HG03175 (cell line): ENCODE measurements around the gene SYVN1.
"Not testable (repeated sequence)": the region's sequence is repeated elsewhere in the genome, so short reads cannot be mapped to it uniquely, and the experiment has no call there.

Experiments used
- ATAC-seq: cut with Tn5 transposase; IDR thresholded peaks from one replicate; pipeline ENCODE4 v1.9.1; 2021; ENCODE audit warnings: mild to moderate bottlenecking, moderate library complexity; ENCODE audit not compliant: unreplicated experiment

The SYVN1 gene

DNA sequence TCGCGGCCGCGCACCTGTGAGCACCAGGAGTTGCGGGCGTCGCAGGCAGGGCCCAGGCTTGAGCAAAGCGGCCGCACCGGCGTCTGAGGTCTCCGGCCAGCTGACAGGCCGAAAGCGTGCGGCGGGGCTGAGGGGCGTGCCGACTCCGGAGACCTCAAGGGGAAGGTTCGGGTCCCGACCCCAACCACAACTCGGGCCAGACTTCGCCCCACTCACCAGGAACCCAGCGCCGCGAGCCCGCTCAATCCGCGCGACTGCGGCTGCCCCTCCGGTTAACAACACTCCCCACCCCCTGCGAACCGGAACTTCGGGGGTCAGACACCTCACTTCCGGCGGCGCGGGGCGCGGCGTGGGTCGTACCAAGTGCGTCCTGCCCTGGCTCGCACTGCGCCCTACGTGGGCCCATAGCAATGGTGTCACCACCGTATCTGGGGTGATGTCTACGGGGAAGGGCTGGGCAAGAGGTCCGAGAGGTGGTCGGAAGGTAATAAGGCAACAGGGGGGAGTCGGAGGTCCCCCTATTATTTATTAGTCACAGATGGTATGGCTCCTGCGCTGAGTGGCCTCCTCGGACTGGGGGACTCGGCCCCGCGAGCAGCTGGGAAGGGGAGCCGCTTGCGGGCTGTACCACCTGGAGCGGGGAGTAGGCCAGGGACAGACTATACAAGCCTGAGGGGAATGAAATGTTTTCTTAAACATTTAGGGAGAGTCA lies at the start of gene SYVN1:
Gene SYVN1, minus strand, starts transcription at position 280 of the 712 bp plus-strand sequence. CDS start 918 bp downstream, outside the sequence.
- peak; percentile 57 for ATAC-seq

DNA sequence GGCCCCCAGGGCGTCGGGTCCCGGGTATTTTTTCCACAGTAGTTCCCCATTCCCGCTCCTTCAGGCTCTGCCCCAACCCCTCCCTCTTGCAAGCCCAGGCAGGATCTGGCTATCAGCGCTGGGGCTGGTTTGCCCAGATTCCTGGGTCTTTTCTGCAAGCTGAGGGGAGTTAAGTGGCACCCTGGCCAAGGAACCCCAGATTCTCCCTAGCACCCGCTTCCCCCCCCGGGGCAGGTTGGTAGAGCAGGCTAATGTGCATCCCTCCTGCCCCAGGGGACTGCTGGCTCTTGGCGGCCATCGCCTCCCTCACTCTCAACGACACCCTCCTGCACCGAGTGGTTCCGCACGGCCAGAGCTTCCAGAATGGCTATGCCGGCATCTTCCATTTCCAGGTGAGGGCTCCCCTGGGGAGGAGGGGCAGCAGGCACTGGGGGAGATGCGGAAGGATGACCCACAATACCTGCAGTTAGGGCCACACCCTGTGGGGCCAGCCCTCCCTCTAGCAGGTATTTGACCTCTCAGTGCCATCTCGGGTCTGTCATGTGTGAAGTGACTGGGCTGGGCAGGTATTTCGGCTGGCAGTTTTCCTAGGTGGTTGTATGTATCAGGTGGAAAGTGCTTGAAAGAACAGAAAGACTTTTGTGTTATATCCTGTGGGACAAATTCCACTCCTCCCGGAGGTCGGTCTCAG lies 49.0 kb upstream of the SYVN1 start:
- no peak for ATAC-seq

DNA sequence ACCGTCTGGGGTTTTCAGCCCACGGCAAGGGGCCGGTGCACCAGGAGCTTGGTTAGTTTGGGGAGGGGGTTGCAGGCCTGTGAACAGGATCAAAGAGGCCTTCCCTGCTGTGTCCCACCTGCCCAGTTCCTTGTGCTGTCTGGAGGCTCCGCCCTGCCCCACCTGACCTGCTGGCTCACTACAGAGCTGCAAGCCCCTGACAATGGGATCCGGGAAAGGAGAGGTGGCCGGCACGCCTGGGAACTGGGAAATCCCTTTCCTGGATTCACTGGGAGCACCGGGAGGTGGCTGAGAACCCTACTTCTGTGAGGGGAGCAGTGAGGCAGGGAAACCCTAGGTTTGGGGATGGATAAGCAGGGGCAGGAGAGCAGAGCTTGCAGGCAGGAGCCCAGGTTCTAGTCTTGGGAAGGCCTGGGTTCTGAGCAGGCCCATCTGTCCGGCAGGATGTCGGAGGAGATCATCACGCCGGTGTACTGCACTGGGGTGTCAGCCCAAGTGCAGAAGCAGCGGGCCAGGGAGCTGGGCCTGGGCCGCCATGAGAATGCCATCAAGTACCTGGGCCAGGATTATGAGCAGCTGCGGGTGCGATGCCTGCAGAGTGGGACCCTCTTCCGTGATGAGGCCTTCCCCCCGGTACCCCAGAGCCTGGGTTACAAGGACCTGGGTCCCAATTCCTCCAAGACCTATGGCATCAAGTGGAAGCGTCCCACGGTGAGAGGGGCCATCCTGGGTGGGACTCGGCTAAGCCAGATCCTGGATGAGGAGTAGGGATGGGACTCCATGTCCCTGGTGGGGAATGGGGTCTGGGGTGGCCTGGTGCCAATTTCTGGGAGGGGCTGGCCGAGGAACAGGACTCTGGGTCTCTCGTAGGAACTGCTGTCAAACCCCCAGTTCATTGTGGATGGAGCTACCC lies 48.2 kb upstream of the SYVN1 start:
- no peak for ATAC-seq

DNA sequence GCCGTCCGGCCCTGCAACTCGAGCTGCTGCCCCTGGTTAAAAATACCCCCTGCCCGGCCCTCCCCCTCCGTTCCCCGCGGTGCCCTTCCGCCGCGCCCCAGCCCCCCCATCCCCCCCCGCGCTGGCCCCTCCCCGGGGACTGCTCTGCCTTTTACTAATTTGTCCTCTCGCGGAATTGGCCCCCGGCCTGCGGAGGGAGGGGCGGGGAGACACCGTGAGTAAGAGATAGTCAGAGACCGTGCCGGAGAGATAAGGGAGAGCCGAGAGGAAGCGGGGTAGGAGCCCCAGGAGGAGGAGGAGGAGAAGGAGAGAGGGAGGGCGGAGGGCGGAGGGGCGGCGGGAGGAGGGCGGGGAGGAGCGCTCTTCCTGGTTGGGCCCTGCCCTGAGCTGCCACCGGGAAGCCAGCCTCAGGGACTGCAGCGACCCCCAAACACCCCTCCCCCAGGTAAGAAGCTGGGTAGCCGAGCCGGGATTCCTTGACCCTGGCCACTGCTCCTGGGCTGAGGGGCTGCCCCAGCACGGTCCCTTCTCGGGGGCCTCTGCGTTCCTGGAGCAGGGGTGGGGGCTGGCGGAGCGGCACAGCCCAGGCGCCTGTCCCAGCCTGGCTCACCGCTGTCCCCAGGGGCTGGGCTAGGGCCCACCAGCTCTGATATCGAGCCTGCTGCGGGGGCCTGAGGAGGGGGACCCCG lies 47.4 kb upstream of the SYVN1 start, which contains the start of gene CAPN1:
Gene CAPN1, plus strand, starts transcription at position 360 of the 689 bp plus-strand sequence. CDS start 774 bp downstream, outside the sequence.
- ATAC-seq = peak; percentile 43

DNA sequence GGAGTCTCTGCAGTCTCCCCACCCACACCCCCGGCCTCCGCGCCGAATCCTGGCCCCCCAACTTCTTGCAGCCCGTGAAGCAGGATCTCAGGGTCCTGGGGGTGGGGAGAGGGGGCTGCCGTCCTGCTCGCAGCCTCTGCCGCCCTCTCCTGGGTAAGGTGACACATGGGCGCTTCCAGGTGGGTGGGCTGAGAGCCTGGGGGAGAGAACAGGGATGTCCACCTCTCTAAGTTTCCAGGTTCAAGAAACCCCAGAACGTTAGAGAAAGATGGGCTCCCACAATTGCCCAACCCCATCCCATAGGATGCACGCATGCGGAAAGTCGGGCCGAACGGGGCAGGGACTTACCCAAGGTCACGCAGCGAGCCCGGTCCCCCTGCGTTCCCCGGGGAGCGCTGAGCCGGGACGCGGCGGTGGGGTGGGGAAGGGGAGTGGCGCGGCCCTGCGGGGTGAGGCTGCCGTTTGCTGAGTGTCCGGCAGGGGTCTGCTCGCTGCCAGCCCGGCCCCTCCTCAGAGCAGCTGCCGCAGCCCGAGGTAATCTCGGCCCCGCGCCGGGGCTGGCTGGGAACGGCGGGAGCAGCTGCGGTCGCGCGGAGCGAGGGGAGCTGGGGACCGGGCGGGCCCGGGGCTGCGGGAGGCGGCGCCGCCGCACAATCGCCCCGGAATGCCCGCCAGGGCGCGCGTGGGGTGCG lies 46.7 kb upstream of the SYVN1 start:
- peak; percentile 66 for ATAC-seq

DNA sequence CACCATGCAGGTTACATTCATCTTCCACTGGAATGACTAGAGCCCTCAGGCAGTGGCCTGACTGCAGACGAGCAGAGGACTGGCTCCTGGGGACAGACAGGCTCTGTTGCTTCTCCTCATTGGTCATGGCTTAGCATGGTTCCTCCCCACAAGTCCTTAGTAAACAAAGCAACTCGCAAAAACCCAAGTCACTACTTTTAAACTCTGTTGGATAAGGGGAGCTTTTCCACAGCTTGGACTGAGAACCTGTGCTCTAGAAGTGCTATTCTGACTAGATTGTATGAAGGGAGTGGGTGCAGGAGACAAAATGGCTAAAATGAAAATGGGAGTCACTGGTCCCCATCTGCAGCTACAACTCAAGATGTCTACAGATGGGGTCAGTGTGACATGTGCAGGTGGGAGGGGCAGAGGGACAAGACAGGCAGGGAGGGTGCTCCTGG lies 40.3 kb upstream of the SYVN1 start:
- not testable (repeated sequence) for ATAC-seq

DNA sequence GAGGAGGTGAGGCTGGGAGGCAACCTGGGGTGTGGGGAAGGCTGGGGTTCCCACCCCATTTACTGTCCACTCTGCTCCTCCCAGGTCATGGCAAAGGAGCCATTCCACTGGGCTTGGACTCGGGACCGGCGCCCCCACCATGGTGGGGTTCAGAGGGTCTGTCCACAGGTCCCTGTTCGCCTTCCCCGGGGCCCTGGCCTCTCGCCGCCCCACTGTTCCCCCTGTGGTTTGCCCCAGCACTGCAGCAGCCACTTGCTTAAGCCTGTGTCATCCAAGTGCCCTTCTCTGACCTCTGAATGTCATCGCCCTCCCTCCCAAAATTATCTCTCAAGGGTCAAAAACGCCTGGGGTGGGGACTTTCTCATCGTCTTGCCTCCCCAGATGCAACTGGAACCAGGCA lies 38.3 kb upstream of the SYVN1 start:
- ATAC-seq = no peak

DNA sequence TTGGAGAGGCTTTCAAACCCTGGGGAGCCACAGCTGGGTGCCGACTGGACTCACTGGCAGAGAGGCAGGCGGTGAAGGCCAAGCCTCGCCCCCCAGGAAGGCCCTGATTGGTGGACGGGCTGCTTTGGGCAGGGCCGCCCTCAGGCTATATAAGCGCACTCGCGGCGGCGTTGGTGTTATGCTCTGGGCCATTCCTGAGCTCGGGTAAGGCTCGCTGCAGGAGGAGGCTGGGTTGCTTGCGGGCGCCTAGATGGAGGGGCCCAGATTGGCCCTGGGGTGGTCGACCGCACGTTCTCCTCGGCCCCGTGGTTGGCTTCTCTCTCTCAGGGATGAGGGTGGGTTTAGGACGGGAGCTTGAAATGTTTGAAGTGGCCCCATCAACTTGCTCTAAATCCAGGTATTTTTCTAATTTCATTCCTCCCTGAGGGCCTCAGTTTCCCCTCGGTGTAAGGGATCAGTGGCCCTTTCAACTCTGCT lies 35.8 kb upstream of the SYVN1 start, which contains the start of gene SPDYC:
Gene SPDYC, plus strand, starts transcription at position 176 of the 477 bp plus-strand sequence. CDS start 1,125 bp downstream, outside the sequence.
- no peak for ATAC-seq

DNA sequence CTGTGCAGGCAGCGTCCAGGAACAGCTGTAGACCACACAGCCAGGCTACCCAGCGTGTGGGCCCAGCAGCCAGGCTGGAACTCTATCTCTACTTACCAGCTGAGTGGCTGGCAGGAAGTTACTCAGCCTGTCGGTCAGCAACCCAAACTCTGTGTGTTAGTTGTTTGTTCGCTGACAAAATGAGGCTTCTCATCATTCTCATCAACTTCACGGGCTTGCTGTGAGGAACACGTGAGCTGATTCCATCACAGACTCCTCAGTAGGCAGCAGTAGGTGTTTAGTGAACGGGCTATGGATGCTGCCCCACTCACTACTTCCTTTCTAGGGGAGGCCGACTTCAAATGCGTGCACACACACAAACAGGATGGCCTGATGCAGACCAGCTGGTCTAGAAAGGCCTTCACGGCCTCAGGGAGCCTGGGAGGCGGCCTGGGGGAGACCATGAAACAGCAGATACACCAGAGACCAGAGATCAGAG lies 34.9 kb upstream of the SYVN1 start:
- ATAC-seq = no peak

DNA sequence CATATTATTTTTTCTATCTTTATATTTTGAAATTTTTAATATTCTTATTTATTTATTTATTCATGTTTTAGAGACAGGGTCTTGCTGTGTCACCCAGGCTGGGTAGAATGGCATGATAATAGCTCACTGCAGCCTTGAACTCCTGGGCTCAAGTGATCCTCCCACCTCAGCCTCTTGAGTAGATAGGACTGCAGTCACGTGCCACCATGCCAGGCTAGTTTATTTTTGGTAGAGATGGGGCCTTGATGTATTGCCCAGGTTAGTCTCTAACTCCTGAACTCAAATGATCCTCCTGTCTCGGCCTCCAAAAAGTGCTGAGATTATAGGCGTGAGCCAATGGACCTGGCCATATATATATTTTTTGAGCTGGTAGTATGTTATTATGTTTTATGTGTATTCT lies 33.3 kb upstream of the SYVN1 start:
- no peak for ATAC-seq

DNA sequence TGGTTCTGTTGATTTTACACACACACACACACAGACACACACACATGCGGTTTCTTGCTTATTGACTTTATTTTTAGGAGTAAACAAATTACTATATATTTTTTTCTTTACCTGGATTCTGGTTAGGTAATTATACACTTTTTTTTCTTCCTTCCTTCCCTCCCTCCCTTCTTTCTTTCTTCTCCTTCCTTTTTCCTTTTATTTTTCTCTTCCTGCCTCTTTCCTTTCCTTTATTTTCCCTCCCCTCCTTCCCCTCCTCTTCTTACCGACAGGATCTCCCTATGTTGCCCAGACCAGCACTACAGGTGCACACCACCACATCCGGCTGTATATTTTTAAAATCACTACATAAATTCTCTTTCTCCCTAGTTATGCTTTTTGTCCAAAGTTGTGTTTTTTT lies 32.6 kb upstream of the SYVN1 start:
- no peak for ATAC-seq

DNA sequence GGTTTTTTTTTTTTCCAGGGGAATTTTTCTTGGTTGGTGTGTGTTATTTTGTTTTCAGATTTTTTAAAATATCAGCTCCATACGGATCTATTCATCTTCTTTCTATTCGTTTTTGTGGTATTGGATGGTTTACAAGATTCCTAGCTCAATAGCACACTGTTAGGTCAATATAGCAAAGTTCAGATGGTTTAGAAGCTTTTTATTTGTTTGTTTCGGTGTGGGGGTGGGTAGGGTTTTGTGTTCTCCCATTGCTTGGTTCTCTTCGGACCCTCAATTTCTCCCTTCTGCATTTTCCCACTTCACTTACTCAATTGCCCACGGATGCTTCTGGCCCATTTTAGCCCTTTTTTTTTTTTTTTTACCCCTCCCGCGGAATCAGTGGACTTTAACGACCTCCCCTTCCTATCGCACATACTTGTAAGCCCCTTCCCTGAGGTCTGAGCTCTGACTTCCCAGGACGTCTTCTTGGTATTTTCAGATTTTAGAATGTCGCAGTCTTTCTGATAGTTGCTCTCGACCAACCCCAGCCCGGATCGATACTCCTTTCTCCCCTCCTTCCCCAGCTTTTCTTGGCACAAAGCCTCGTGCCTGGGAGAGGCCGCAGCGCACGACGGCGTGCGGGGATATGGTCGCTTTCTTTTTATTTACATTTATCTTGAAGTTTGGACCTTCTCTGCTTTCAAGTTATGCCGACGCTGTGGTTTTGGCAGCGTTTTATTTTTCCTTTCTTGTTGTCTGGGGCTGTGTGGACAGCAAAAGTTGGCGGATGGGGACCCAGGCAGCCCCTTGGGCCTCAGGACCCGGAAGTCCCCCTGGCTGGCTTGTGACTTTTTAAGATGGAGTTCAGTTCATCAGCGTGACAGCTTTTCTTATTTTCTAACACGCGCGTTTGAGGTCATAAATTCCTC lies 31.3 kb upstream of the SYVN1 start:
- no peak for ATAC-seq

DNA sequence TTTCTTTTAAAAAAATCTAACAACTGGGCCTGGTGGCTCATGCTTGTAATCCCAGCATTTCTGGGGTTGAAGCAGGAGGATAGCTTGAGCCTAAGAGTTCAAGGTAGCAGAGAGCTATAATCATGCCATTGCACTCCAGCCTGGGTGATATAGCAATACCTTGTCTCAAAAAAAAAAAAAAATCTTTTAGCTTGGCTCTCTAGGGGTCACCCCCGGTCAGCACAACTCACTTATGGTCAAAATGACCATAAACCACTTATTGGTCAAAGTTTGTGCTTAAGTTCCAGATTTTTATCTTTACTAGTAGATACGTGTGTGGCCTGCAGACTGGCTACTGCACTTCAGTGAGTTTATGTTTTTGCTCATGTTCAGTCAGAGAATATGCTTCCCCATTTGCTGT lies 29.4 kb upstream of the SYVN1 start:
- ATAC-seq = no peak

DNA sequence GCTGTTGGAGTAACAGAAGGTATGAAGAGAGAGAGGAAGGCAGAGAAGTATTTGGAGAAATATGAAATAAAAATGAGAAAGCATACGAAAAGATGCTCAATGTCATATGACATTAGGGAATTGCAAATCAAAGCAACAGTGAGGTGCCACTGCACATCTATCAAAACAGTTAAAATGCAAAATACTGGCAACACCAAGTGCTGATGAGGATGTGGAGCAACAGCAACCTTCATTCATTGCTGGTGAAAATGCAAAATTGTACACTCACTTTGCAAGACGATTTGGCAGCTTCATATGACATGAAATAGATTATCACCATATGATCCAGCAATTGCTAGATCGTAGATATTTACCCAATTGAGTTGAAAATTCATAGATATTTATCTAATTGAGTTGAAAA lies 26.3 kb upstream of the SYVN1 start:
- ATAC-seq = no peak

DNA sequence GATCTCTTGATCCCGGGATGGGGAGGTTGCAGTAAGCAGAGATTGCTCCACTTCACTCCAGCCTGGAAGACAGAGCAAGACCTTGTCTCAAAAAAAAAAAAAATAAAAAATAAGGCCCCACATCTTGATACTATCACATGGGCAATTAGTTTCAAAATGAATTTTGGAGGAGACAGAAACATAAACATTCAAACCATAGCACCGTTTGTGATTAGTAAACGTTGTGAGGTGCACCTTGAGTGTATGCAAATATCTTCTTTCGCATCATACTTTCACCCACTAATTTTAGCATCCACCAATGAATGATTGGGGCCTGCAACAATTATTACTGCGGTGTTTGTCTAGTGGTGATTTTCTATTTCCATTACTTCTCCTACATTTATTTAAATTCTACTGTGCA lies 24.7 kb upstream of the SYVN1 start:
- ATAC-seq = no peak

DNA sequence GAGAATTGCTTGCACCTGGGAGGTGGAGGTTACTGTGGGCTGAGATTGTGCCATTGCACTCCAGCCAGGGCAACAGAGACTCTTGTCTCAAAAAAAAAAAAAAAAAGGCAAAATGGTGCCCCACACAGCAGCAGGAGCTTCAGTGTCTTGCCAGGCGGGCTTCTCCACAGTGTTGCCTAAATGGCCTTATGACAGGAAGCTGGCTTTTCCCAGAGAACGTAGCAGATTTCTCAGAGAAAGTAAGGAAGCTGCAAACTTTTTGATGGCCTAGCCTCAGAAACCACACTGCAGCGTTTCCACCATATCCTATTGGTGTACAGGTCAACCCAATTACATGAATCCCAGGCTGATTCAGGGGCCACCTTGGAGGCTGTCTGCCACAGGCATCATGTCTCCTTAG lies 23.0 kb upstream of the SYVN1 start:
- ATAC-seq = no peak

DNA sequence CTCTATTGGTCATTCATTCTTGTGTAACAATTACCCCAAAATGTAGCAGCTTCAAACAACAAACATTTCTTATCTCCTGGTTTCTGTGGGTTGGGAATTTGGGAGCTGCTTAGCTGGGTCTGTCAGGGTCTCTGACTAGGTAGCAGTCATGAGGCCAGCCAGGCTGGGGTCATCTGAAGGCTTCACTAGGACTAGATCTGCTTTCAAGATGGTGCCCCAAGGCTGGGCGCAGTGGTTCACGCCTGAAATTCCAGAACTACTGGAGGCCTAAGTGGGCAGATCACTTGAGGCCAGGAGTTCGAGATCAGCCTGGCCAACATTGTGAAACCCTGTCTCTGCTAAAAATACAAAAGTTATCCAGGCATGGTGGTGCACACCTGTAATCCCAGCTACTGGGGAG lies 22.6 kb upstream of the SYVN1 start:
- ATAC-seq = no peak

DNA sequence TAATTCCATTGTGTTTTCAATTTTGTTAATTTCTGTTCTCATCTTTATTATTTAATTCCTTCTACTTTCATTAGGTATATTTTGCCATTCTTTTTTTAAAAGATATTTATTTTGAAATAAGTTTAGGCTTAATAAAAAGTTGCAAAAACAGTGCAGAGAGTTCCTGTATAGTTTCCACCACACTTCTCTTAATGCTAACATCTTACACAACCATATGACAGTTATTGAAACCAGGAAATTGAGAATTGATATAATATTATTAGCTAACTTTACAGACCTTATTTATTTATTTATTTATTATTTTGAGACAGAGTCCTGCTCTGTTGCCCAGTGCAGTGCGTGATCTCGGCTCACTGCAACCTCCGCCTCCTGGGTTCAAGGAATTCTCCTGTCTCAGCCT lies 21.9 kb upstream of the SYVN1 start:
- no peak for ATAC-seq

DNA sequence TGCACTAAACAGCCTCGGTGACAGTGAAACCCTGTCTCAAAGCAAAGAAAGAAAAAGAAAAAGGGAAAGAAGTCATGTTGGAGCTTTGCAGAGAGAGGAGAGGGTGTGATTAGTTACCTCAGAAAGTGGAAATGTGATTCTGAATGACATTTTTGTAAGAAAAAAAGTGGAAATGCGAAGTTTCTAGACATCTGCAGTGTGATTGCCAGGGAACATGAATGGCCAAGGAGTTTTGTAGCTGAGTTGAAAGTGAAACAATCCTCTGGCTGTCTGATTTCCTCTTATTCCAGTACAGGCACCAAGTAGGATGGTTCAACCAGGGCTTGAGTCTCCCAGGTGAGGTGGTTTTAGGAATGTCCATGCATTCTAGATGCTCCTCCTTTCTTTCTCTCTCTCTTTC lies 17.8 kb upstream of the SYVN1 start:
- ATAC-seq = no peak
